MM.1S (cell line): ENCODE results near the gene CLNK.

Experiments used
- EZH2 ChIP-seq: fragments of 300-600 bp; sonication (generic); optimal IDR thresholded peaks from 2 replicates; pipeline ENCODE3; 2017; ENCODE audit warnings: low read depth, mild to moderate bottlenecking, antibody characterized with exemption, low read length, mixed read lengths
- TF ChIP-seq, protein P1 (sequence below): fragments of 300-600 bp; sonication (generic); IDR thresholded peaks from 2 replicates; pipeline ENCODE4 v1.5.1; 2016; ENCODE audit warnings: antibody characterized with exemption, low read length, mixed read lengths

DNA sequence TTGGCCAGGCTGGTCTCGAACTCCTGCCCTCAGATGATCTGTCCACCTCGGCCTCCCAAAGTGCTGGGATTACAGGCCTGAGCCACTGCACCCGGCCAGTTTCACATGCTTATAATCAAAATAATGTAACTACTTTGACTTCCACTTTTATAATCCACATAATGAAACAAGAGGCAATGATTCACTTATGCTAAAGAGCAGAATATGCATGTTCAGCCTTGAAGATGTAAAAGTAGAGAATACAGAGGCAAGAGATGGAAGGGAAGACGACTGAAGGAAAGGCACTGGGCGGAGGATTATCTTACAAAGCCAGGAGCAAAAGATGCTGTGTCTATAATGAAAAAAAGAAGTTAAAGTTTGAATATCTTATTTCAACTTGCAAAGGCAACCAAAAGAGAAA is 214.1 kb downstream of the CLNK start:
- TF ChIP-seq, protein P1, sequence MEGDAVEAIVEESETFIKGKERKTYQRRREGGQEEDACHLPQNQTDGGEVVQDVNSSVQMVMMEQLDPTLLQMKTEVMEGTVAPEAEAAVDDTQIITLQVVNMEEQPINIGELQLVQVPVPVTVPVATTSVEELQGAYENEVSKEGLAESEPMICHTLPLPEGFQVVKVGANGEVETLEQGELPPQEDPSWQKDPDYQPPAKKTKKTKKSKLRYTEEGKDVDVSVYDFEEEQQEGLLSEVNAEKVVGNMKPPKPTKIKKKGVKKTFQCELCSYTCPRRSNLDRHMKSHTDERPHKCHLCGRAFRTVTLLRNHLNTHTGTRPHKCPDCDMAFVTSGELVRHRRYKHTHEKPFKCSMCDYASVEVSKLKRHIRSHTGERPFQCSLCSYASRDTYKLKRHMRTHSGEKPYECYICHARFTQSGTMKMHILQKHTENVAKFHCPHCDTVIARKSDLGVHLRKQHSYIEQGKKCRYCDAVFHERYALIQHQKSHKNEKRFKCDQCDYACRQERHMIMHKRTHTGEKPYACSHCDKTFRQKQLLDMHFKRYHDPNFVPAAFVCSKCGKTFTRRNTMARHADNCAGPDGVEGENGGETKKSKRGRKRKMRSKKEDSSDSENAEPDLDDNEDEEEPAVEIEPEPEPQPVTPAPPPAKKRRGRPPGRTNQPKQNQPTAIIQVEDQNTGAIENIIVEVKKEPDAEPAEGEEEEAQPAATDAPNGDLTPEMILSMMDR = no peak
- TF ChIP-seq EZH2 = no peak
